BJ (cell line): ENCODE data around the gene CNOT3. TPM values are rescaled to one million over a fixed set of nuclear protein-coding genes. Genes with fewer than 3 reads are reported as not detected.

Source experiments
- CTCF ChIA-PET: fragments of 350-600 bp; formaldehyde crosslinking; extraction: SDS; loops from one replicate; lab custom pipeline; 2021; ENCODE audit warnings: antibody characterized with exemption, inconsistent platforms; lab: Yijun Ruan, JAX
- POLR2A ChIA-PET: fragments of 300-600 bp; sonication (Branson Sonifier 250); formaldehyde crosslinking; extraction: SDS; loops from one replicate; lab custom pipeline; 2021; ENCODE audit warnings: antibody characterized with exemption; lab: Charles Lee
- DNase-seq: peaks from one replicate; pipeline ENCODE4 v3.0.0-alpha.2; 2011; ENCODE audit warnings: low read depth
- H3K27me3 ChIP-seq: 2 replicates; pipeline ENCODE4 v1.6.0; 2011; ENCODE audit warnings: low read length; ENCODE audit not compliant: control insufficient read depth, insufficient read depth
- H3K36me3 ChIP-seq: 2 replicates; pipeline ENCODE4 v1.5.1; 2011; ENCODE audit warnings: low read length; ENCODE audit not compliant: control insufficient read depth, insufficient read depth
- H3K4me3 ChIP-seq: 2 replicates; pipeline ENCODE4 v1.5.1; 2011; ENCODE audit warnings: low read depth, mild to moderate bottlenecking, control low read depth, low read length
- polyA plus RNA-seq: library from polyadenylated mRNA; depleted of rRNA; stranded (reverse); fragments of >200 nt; gene quantifications from 2 replicates; pipeline ENCODE4 v1.2.3, GENCODE V29; 2011
- TF ChIP-seq, protein P1 (sequence below): IDR thresholded peaks from 2 replicates; pipeline ENCODE4 v1.5.1; 2011; ENCODE audit warnings: low read depth, mild to moderate bottlenecking, control low read depth, inconsistent platforms, low read length, moderate library complexity; ENCODE audit not compliant: insufficient read depth

The CNOT3 gene
- polyA plus RNA-seq, 1 experiment, result 6.3 TPM

DNA sequence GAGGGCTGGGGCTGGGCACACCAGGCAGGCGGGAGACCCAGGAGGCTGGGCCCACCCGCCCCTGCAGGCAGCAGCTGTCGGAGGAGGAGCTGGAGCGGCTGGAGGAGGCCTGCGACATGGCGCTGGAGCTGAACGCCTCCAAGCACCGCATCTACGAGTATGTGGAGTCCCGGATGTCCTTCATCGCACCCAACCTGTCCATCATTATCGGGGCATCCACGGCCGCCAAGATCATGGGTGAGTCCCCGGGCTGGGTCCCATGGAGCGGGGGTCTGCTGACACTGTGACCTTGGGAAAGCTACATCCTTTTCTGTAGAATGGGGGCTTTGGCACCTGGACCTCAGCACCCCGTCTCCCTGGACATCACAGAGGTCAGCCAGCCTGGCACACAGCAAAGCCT, 13.9 kb upstream of the CNOT3 start:
- ChIA-PET POLR2A (interaction anchor here (0.6 kb wide), 2 partner anchors 26 to 250 kb away, joined by 3 to 5 read pairs; no protein-coding TSS in a partner anchor), CTCF (no interaction called here)
- DNase-seq, result no peak
- H3K27me3 ChIP-seq, result no peaks in the 10 kb centered on the region
- no peak overlapping the region for H3K4me3 ChIP-seq
- peaks cover 36% of the 10 kb centered on the region for H3K36me3 ChIP-seq
- TF ChIP-seq, protein P1, sequence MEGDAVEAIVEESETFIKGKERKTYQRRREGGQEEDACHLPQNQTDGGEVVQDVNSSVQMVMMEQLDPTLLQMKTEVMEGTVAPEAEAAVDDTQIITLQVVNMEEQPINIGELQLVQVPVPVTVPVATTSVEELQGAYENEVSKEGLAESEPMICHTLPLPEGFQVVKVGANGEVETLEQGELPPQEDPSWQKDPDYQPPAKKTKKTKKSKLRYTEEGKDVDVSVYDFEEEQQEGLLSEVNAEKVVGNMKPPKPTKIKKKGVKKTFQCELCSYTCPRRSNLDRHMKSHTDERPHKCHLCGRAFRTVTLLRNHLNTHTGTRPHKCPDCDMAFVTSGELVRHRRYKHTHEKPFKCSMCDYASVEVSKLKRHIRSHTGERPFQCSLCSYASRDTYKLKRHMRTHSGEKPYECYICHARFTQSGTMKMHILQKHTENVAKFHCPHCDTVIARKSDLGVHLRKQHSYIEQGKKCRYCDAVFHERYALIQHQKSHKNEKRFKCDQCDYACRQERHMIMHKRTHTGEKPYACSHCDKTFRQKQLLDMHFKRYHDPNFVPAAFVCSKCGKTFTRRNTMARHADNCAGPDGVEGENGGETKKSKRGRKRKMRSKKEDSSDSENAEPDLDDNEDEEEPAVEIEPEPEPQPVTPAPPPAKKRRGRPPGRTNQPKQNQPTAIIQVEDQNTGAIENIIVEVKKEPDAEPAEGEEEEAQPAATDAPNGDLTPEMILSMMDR, result no peak

GRCh38 chr19:54124393-54124792, 13.2 kb upstream of the CNOT3 start:
- POLR2A ChIA-PET, result interaction anchor here (0.6 kb wide), 1 partner anchor 27 kb away, joined by 5 read pairs; no protein-coding TSS in a partner anchor
- no peaks in the 10 kb centered on the region for H3K27me3 ChIP-seq
- peaks cover 41% of the 10 kb centered on the region for H3K36me3 ChIP-seq
- TF ChIP-seq, protein P1, result no peak
- DNase-seq, result no peak
- H3K4me3 ChIP-seq, result no peak overlapping the region
- CTCF ChIA-PET, result no interaction called here

GRCh38 chr19:54125713-54126112, 11.8 kb upstream of the CNOT3 start:
- Histone ChIP-seq H3K36me3 (peaks cover 38% of the 10 kb centered on the region), H3K4me3 (no peak overlapping the region), H3K27me3 (no peaks in the 10 kb centered on the region)
- no peak for DNase-seq
- CTCF ChIA-PET, result no interaction called here
- POLR2A ChIA-PET, result no interaction called here
- TF ChIP-seq, protein P1, result no peak

DNA sequence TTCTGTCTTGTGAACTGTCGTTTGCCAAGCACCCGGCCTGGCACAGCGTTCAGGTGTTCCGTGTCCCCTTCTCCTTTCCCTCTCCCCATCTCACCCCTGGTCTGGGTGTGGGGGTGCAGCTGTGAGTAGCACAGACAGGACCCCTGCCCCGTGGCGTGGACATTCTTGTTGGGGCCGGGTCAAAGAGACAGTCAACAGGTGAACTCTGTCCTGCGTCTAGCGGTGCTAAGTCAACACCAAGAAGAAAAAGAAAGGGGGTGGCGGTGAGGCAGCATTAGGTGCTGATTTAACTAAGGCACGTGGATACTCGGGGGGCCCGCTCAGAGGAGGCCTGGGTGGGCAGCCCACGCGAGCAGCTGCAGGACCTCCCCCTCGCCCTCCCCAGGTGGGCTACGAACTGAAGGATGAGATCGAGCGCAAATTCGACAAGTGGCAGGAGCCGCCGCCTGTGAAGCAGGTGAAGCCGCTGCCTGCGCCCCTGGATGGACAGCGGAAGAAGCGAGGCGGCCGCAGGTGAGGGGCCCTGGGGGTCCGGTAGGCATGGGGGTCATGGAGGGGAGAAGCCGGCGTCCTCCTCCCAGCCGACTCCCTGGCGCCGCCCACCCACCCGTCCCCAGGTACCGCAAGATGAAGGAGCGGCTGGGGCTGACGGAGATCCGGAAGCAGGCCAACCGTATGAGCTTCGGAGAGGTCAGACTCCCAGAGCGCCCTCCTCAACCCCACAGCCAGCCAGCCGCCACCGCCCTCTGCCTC, 9.7 kb upstream of the CNOT3 start:
- POLR2A ChIA-PET, result no interaction called here
- DNase-seq, result no peak
- H3K27me3 ChIP-seq, result no peaks in the 10 kb centered on the region
- H3K4me3 ChIP-seq, result no peak overlapping the region
- H3K36me3 ChIP-seq, result peaks cover 35% of the 10 kb centered on the region
- CTCF ChIA-PET, result no interaction called here
- TF ChIP-seq, protein P1, result no peak

- CTCF ChIA-PET, result no interaction called here
- Histone ChIP-seq H3K27me3 (no peaks in the 10 kb centered on the region), H3K4me3 (no peak overlapping the region), H3K36me3 (peaks cover 34% of the 10 kb centered on the region)
- TF ChIP-seq, protein P1, result no peak
- POLR2A ChIA-PET, result no interaction called here
- no peak for DNase-seq
These were observed 9.2 kb upstream of the CNOT3 start for GRCh38 chr19:54128441-54128725.
